ENCODE measurements around the gene MRPL23. TPM values are rescaled to one million over a fixed set of nuclear protein-coding genes. Genes with fewer than 3 reads are reported as not detected.

Gene MRPL23
- total RNA-seq, 2 donors from 2014 or later: 69.9 to 109 TPM

DNA sequence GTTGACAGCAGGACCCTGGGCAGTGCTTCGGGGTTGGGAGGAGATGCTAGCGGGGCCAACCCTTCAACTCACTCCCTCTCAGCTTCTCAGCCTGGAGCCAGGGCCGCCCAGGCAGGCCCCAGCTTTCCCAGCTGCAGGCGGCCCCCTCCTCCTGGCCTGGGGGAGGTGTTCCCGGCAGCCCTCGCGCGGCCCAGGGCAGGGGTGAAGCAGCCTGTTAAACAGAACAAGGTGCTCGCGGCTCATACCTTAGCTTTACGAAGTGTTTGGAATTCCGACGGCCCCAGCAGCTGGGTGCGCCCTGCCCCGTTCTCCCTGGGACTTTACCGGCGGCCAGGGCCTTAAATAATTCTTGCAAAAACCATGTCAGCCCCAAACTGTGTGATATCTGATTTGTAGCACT, 17.2 kb downstream of the MRPL23 start:
- Mint-ChIP-seq H3K27ac (no peak overlapping the region), H3K4me3 (no peak overlapping the region), H3K27me3 (ENCODE audit: insufficient read depth) (no peaks in the 10 kb centered on the region), H3K4me1 (no peaks in the 10 kb centered on the region), H3K36me3 (ENCODE audit: low read depth) (no peaks in the 10 kb centered on the region), H3K9me3 (no peaks in the 10 kb centered on the region)
- H3K4me1 ChIP-seq (ENCODE audit: control insufficient read depth, insufficient read depth, low read length): no peaks in the 10 kb centered on the region
- no peak for DNase-seq
- no peak overlapping the region for H3K9ac ChIP-seq (ENCODE audit: extremely low read depth, low read length, poor library complexity, severe bottlenecking)
- WGBS, 2 experiments (ENCODE audit: insufficient coverage in 1 of 2, insufficient read length in 1 of 2): no CpG with 5 or more reads among the region's 17 CpGs
- H3K9me3 ChIP-seq (ENCODE audit: control insufficient read depth, low read length): no peaks in the 10 kb centered on the region
- no peak overlapping the region for H3K4me3 ChIP-seq (ENCODE audit: low read length)
- no peaks in the 10 kb centered on the region for H3K36me3 ChIP-seq (ENCODE audit: control insufficient read depth, insufficient read depth, low read length)
- no peak overlapping the region for H3K27ac ChIP-seq (ENCODE audit: low read depth, low read length)
- TF ChIP-seq, protein P1, sequence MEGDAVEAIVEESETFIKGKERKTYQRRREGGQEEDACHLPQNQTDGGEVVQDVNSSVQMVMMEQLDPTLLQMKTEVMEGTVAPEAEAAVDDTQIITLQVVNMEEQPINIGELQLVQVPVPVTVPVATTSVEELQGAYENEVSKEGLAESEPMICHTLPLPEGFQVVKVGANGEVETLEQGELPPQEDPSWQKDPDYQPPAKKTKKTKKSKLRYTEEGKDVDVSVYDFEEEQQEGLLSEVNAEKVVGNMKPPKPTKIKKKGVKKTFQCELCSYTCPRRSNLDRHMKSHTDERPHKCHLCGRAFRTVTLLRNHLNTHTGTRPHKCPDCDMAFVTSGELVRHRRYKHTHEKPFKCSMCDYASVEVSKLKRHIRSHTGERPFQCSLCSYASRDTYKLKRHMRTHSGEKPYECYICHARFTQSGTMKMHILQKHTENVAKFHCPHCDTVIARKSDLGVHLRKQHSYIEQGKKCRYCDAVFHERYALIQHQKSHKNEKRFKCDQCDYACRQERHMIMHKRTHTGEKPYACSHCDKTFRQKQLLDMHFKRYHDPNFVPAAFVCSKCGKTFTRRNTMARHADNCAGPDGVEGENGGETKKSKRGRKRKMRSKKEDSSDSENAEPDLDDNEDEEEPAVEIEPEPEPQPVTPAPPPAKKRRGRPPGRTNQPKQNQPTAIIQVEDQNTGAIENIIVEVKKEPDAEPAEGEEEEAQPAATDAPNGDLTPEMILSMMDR (conservative IDR thresholded peaks at IDR 0.05): no peak
- no peaks in the 10 kb centered on the region for H3K27me3 ChIP-seq (ENCODE audit: control insufficient read depth, insufficient read depth, low read length, poor library complexity, severe bottlenecking)

DNA sequence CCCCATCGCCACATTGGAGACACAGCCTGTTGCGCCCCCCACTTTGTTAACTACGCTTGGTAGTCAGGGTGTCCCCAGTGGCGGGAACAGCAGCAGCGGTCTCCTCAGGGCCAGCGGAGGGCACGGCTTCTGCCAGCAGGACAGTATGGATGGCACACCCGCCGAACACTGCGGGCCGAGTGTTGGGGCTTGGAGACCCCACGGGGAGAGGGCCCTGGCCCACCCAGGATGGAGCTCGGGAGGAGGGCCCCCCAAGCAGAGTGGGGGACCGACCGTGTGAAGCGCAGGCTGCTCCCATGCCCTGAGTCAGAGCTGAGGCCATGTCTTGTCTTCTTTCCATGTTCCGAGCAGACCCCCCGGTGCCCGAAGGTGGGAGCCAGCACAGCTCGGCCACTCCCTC, 17.8 kb downstream of the MRPL23 start:
- no peak overlapping the region for H3K27ac ChIP-seq (ENCODE audit: low read depth, low read length)
- H3K4me3 ChIP-seq (ENCODE audit: low read length): no peak overlapping the region
- Mint-ChIP-seq H3K4me3 (no peak overlapping the region), H3K4me1 (no peaks in the 10 kb centered on the region), H3K27me3 (ENCODE audit: insufficient read depth) (no peaks in the 10 kb centered on the region), H3K36me3 (ENCODE audit: low read depth) (no peaks in the 10 kb centered on the region), H3K27ac (no peak overlapping the region), H3K9me3 (no peaks in the 10 kb centered on the region)
- H3K36me3 ChIP-seq (ENCODE audit: control insufficient read depth, insufficient read depth, low read length): no peaks in the 10 kb centered on the region
- no CpG with 5 or more reads among the region's 20 CpGs for WGBS, 2 experiments (ENCODE audit: insufficient coverage in 1 of 2, insufficient read length in 1 of 2)
- H3K9me3 ChIP-seq (ENCODE audit: control insufficient read depth, low read length): no peaks in the 10 kb centered on the region
- no peak overlapping the region for H3K9ac ChIP-seq (ENCODE audit: extremely low read depth, low read length, poor library complexity, severe bottlenecking)
- TF ChIP-seq, protein P1 (conservative IDR thresholded peaks at IDR 0.05): no peak
- no peaks in the 10 kb centered on the region for H3K27me3 ChIP-seq (ENCODE audit: control insufficient read depth, insufficient read depth, low read length, poor library complexity, severe bottlenecking)
- DNase-seq: no peak
- H3K4me1 ChIP-seq (ENCODE audit: control insufficient read depth, insufficient read depth, low read length): no peaks in the 10 kb centered on the region

DNA sequence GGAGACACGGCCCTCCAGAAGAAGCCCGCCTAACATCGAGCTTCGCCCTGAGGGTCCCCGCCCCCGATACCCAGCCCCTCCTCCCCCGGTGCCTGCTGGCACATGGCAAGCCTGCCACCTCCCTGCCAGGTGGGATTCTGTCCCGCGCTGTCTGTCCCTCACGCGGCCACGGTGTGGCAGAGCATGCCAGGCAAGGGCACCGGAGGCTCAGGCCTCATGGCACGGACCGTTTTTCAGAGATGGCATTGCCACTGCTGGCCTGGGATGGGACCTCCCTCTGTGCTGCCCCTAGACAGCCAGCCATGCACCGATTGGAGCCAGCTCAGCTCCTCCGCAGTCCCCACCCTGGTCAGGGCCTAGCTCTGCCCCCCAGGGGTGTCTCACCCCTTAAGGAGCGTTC, 19.4 kb downstream of the MRPL23 start:
- no peaks in the 10 kb centered on the region for H3K9me3 ChIP-seq (ENCODE audit: control insufficient read depth, low read length)
- Mint-ChIP-seq H3K4me1 (no peaks in the 10 kb centered on the region), H3K9me3 (no peaks in the 10 kb centered on the region), H3K27ac (no peak overlapping the region), H3K27me3 (ENCODE audit: insufficient read depth) (no peaks in the 10 kb centered on the region), H3K36me3 (ENCODE audit: low read depth) (no peaks in the 10 kb centered on the region), H3K4me3 (no peak overlapping the region)
- TF ChIP-seq, protein P1 (conservative IDR thresholded peaks at IDR 0.05): no peak
- 96% methylated on average over 6 of the region's 18 CpGs; no CpG with 5 or more reads in 1 of the 2 experiments for WGBS, 2 experiments (ENCODE audit: insufficient coverage in 1 of 2, insufficient read length in 1 of 2)
- no peak overlapping the region for H3K9ac ChIP-seq (ENCODE audit: extremely low read depth, low read length, poor library complexity, severe bottlenecking)
- no peak overlapping the region for H3K27ac ChIP-seq (ENCODE audit: low read depth, low read length)
- DNase-seq: no peak
- no peaks in the 10 kb centered on the region for H3K27me3 ChIP-seq (ENCODE audit: control insufficient read depth, insufficient read depth, low read length, poor library complexity, severe bottlenecking)
- H3K4me3 ChIP-seq (ENCODE audit: low read length): no peak overlapping the region
- H3K36me3 ChIP-seq (ENCODE audit: control insufficient read depth, insufficient read depth, low read length): no peaks in the 10 kb centered on the region
- no peaks in the 10 kb centered on the region for H3K4me1 ChIP-seq (ENCODE audit: control insufficient read depth, insufficient read depth, low read length)
